GM12872 (cell line): ENCODE measurements around the gene TMEM255B.

ENCODE experiments used
- TF ChIP-seq, protein P1 (sequence below): IDR thresholded peaks from 3 replicates; pipeline ENCODE4 v1.5.1; 2011; ENCODE audit warnings: low read depth, mild to moderate bottlenecking, low read length, moderate library complexity; ENCODE audit not compliant: insufficient read depth

Gene TMEM255B

DNA sequence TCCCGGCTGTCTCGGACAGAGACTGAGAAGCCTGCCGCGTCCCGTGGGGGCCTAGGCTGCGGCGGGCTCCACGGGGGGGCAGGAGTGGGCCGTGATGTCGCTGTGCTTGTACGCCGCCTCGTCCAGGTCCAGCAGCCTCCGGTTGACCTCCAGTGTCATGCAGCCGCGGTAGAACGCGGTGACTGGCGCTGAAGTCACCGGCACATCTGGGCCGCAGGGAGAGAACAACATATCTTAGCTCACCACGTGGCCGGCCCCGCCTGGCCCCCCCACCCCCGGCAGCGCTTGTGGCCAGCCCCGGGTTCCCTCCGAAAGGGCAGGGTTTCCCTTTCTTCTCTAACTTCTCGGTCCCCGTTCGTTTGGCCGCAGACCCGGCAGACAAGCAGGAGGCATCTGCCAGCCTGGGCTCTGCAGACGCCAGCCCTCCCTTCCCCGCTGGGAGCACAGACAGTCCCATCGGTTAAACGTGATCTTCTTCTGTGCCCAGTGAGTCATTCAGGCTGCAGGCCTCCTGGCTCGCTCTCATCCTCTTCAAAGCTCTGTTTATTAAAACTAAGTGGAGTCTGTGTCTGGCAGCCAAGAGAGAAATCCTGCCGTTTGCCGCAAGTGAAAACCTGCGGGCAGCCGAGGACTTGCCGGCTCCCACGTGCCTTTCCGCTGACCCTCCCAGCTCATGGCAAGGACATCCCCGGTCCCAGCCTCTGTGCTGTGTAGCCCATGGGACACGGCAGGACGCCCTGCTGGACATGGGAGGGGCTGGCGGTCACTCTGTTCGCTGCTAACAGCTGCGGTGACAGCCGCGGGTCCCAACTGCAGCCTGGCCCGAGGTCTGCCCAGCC, 62.0 kb downstream of the TMEM255B start:
- TF ChIP-seq, protein P1, sequence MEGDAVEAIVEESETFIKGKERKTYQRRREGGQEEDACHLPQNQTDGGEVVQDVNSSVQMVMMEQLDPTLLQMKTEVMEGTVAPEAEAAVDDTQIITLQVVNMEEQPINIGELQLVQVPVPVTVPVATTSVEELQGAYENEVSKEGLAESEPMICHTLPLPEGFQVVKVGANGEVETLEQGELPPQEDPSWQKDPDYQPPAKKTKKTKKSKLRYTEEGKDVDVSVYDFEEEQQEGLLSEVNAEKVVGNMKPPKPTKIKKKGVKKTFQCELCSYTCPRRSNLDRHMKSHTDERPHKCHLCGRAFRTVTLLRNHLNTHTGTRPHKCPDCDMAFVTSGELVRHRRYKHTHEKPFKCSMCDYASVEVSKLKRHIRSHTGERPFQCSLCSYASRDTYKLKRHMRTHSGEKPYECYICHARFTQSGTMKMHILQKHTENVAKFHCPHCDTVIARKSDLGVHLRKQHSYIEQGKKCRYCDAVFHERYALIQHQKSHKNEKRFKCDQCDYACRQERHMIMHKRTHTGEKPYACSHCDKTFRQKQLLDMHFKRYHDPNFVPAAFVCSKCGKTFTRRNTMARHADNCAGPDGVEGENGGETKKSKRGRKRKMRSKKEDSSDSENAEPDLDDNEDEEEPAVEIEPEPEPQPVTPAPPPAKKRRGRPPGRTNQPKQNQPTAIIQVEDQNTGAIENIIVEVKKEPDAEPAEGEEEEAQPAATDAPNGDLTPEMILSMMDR: no peak

DNA sequence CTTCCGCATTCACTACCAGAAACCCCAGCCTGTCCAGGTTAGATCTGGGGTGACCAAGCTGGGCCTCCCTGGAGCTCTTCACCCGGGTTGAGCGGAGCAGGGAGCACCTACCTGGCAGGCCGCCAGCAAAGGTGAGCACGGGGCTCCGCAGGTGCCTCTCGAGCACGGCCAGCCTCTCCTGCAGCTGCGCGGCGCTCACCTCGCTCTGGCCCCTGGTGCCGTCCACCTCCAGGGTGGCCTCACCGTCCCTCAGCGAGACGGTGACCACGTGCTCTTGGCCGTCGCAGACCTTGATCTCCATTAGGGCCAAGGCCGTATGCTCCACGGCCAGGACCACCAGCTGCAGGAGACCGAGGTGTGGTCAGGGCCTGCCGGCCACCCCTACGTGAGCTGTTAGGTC, 62.8 kb downstream of the TMEM255B start:
- TF ChIP-seq, protein P1: no peak

DNA sequence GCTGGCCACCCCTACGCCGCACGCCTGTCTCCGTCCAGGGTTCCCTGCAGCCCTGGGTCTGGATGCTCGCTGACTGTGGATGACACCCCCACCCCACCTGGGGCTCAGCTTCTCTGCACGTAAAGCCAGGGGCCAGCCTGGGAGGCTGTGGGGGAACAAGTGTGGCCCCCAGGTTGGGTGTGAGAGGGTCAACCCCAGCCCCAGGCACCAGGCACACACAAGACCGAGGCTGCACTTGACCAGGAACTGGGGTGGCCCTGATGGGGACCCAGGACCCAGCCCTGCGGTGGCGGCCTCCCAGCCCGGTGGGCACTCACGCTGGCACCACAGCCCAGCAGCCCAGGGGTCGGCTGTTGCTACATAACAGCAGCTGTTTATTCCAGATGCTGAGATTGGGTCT, 63.2 kb downstream of the TMEM255B start:
- TF ChIP-seq, protein P1: no peak

DNA sequence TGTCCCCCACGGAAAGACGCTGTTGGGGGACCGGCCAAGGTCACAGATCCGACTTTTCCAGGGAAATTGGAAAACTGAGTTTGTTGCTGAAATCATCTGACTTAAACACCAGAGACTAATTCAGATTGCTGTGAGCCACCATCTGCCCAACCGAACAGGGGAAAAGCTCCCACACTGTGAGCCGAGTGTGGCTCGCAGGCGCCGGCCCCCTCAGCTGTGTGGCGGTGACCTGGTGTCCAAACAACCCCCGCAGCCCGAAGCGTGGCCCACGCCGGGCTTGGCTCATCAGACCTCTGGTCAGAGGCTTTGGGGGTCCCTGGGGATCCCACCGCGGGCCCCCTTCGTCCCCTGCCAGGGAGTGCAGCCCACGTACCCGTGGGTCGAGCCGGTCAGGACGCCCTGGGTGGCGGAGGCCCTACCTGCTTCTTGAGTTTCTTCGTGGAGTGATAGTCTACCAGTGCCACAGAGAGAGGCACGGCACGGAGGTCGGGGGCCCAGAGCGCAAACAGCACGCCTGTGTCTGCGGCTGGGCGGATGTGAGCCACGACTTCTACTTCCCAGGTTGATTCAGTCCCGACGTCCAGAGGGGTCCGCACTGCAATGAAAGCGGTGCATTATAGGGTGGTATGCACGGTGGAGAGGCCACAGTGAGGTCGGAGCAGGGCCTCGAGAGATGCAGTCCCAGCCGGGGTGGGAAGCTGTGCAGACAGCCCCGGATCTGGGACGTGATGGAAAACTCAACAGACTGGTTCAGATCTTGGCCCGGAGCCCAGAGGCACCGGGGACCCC, 64.1 kb downstream of the TMEM255B start:
- TF ChIP-seq, protein P1: no peak

DNA sequence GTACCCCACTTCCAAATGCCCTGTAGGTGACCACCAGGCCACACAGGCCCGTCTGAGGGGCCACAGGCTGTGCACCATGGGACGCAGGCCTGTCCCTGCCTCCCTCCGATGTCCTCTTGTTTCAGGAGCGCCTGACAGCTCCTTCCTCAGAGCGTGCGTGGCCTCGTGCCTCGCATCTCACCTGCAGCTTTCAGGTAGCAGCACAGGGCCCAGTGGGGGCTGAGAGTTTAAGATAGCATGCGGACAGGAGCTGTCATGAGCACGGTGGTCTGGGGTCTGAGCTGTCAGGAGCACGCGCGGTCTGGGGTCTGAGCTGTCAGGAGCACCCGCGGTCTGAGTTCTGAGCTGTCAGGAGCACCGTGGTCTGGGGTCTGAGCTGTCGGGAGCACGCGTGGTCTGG, 64.7 kb downstream of the TMEM255B start:
- TF ChIP-seq, protein P1: no peak

DNA sequence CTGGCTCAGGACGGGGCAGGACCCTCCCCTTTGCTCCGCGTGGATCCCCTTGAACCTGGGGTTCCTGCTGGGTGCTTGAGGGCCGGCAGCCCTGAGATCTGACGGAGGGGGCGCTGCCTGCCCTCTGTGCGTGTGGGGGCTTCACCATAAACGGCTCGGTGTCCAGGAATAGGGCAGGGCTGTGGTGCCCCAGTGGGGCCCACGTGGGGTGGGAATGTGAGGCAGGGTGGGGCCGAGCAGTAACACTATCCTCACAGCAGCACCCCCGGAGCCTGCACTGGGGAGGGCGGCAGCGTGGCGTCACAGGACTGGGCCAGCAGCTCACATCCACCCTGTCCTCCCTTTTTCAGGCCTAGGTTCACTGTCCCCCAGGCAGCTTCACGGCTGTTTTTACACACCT, 66.8 kb downstream of the TMEM255B start:
- TF ChIP-seq, protein P1: no peak

DNA sequence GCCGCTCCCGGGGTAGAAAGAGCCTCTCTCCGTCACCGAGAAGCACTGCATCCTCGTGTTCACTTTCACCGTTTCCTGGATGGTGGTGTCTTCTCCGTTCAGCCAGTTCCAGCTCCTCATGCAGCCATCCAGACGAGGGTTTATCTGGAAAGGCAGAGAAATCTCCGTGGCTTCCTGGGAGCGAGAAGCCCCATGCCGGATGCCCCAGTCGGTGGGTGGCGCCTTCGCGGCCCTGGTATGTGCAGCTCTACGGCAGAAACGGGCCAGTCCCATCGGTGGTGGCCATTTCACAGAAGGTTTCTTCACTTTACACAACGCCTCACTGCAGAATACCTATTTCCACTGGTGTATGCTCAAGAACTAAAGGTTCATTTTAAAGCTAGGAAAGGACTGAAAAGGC, 68.0 kb downstream of the TMEM255B start:
- TF ChIP-seq, protein P1: no peak
